ENCODE measurements around the gene SGTA. TPM values are rescaled to one million over a fixed set of nuclear protein-coding genes. Genes with fewer than 3 reads are reported as not detected.

SGTA gene
- total and polyA plus RNA-seq, 3 experiments from 2014 or later = 39.7 to 93.9 (median 87.8) TPM

DNA sequence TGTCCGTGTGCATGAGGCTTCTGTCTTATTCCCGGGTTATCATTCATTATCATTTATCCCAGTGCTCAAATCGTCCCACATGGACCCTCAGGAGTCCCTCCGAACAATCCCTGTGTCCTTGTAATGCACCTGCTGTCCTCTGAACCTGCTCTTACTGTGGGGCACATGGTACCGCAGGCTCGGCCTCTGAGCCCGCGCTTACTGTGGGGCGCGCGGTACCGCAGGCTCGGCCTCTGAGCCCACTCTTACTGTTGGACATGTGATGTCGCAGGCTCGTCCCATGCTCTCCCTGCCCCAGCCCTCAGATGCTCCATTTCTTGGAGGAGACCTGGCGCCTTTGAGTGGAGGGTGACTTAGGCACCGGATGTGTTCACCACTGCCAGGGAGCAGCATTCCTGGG lies 19.8 kb upstream of the SGTA start:
- no peaks in the 10 kb centered on the region for H3K27me3 ChIP-seq (ENCODE audit: insufficient read depth, low read length, poor library complexity, severe bottlenecking)
- Mint-ChIP-seq H3K4me3 (no peak overlapping the region), H3K27me3 (peaks cover 0 to 2% of the 10 kb centered on the region in 2 donors), H3K9me3 (no peaks in the 10 kb centered on the region), H3K4me1 (peaks cover 0 to 5% (median 0%) of the 10 kb centered on the region in 3 donors), H3K27ac (peak overlapping the region in 1 of 8 donors; percentile 19), H3K36me3 (peaks cover 0 to 53% (median 6%) of the 10 kb centered on the region in 3 donors)
- ChIA-PET POLR2A (no interaction called here), CTCF (interaction anchor here (2.3 kb wide), 1 partner anchor 17 kb away, joined by 11 read pairs; the partner anchor contains the start of gene ZNF554)
- H3K27ac ChIP-seq (ENCODE audit: low read depth, low read length) = no peak overlapping the region
- DNase-seq = no peak
- H3K36me3 ChIP-seq (ENCODE audit: insufficient read depth, low read length) = no peaks in the 10 kb centered on the region
- H3K9me3 ChIP-seq (ENCODE audit: low read length) = no peaks in the 10 kb centered on the region
- H3K4me1 ChIP-seq (ENCODE audit: insufficient read depth, low read length) = no peaks in the 10 kb centered on the region
- H3K4me3 ChIP-seq (ENCODE audit: low read length) = no peak overlapping the region

DNA sequence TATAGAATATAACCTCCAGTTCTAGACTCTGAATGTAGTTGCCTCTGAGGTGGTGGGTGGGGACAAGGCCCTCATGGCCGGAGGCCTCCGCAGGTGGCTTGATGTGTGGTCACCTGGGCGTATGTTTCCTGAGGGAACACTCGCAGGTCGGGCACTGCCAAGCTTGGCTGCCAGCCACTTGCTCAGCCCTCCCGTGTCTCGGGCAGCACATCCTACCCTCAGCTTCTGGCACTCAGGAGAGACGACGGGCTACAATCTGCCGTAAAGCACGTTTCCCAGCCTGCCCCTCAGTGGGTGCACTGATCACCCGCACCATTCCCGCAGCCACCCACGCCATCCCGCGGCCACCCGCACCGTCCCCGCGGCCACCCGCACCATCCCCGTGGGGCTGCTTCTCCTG lies 17.4 kb upstream of the SGTA start:
- peaks cover 0 to 2% of the 10 kb centered on the region in 2 donors for H3K27me3 Mint-ChIP-seq
- no peak overlapping the region for H3K4me3 ChIP-seq (ENCODE audit: low read length)

DNA sequence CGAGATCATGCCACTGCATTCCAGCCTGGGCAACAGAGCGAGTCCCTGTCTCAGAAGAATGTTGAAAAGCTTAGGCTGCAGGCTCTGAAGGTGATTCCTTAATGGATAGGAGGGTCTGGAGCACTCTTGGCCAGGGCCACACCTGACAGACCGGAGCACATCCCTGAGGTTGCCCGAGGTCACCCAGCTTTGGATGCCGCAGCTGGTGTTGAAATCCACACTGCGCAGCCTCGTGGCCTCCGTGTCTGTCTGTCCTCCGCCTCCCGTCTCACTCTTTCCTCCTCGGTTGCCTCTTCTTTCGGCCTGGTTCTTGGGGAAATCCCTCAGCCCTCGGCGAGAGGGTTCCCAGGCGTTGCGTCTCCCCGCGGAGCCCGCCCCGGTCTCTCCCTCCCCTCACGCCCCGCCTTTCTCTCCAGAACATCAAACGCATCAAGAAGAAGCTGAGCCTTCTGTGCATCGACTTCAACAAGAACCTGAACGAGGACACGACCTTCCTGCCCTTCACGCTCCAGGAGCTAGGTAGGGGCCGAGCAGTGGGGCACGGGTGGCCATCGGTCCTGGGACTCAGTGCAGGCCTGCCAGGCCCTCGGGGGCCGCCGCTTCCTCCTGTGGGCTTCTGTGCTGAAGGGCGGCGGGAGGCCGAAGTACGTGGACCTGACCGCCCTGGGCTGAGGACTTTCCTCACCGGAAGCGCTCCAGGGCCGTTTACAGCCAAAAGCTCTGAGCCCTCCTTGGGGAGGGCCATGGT lies 16.4 kb upstream of the SGTA start:
- H3K27ac ChIP-seq (ENCODE audit: low read depth, low read length) = no peak overlapping the region
- no peaks in the 10 kb centered on the region for H3K9me3 ChIP-seq (ENCODE audit: low read length)
- no peak overlapping the region for H3K4me3 ChIP-seq (ENCODE audit: low read length)
- no peaks in the 10 kb centered on the region for H3K36me3 ChIP-seq (ENCODE audit: insufficient read depth, low read length)
- CTCF ChIA-PET = no interaction called here
- H3K4me1 ChIP-seq (ENCODE audit: insufficient read depth, low read length) = no peaks in the 10 kb centered on the region
- POLR2A ChIA-PET = no interaction called here
- H3K27ac Mint-ChIP-seq = no peak overlapping the region
- peaks cover 0 to 5% (median 0%) of the 10 kb centered on the region in 3 donors for H3K4me1 Mint-ChIP-seq
- no peak overlapping the region for H3K4me3 Mint-ChIP-seq
- DNase-seq = no peak
- H3K9me3 Mint-ChIP-seq = no peaks in the 10 kb centered on the region
- H3K36me3 Mint-ChIP-seq = peaks cover 0 to 66% (median 6%) of the 10 kb centered on the region in 3 donors
- no peaks in the 10 kb centered on the region for H3K27me3 ChIP-seq (ENCODE audit: insufficient read depth, low read length, poor library complexity, severe bottlenecking)
- peaks cover 0 to 2% of the 10 kb centered on the region in 2 donors for H3K27me3 Mint-ChIP-seq

More for the DNA sequence above, 17.4 kb upstream of the SGTA start:
- H3K4me3 Mint-ChIP-seq = no peak overlapping the region
- Histone ChIP-seq H3K4me1 (ENCODE audit: insufficient read depth, low read length) (no peaks in the 10 kb centered on the region), H3K9me3 (ENCODE audit: low read length) (no peaks in the 10 kb centered on the region), H3K27ac (ENCODE audit: low read depth, low read length) (no peak overlapping the region), H3K36me3 (ENCODE audit: insufficient read depth, low read length) (no peaks in the 10 kb centered on the region), H3K27me3 (ENCODE audit: insufficient read depth, low read length, poor library complexity, severe bottlenecking) (no peaks in the 10 kb centered on the region)
- H3K9me3 Mint-ChIP-seq = no peaks in the 10 kb centered on the region
- no peak overlapping the region for H3K27ac Mint-ChIP-seq
- CTCF ChIA-PET = no interaction called here
- DNase-seq = no peak
- H3K36me3 Mint-ChIP-seq = peaks cover 0 to 63% (median 6%) of the 10 kb centered on the region in 3 donors
- peaks cover 0 to 5% (median 0%) of the 10 kb centered on the region in 3 donors for H3K4me1 Mint-ChIP-seq
- POLR2A ChIA-PET = no interaction called here

DNA sequence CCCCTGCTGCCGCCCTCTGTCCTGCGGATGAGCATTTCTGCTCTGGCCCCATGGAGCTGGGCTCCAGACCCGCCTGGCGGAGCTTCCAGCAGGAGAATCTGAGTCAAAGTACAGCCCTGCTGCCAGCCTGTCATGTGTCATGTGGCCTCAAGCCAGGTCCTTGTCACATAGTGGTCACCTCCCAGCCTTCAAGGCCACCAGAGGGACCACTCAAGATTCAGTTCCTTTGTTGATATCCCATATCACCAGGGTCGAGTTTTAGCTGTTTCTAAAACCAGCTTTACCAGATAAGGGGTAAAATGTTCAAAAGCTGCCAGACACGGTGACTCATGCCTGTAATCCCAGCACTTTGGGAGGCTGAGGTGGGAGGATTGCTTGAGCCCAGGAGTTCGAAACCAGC lies 15.7 kb upstream of the SGTA start:
- no peak overlapping the region for H3K27ac Mint-ChIP-seq
- peaks cover 0 to 2% of the 10 kb centered on the region in 2 donors for H3K27me3 Mint-ChIP-seq
- Histone ChIP-seq H3K27ac (ENCODE audit: low read depth, low read length) (no peak overlapping the region), H3K36me3 (ENCODE audit: insufficient read depth, low read length) (no peaks in the 10 kb centered on the region), H3K27me3 (ENCODE audit: insufficient read depth, low read length, poor library complexity, severe bottlenecking) (no peaks in the 10 kb centered on the region), H3K9me3 (ENCODE audit: low read length) (no peaks in the 10 kb centered on the region), H3K4me3 (ENCODE audit: low read length) (no peak overlapping the region), H3K4me1 (ENCODE audit: insufficient read depth, low read length) (no peaks in the 10 kb centered on the region)
- no peaks in the 10 kb centered on the region for H3K9me3 Mint-ChIP-seq
- ChIA-PET POLR2A (no interaction called here), CTCF (no interaction called here)
- peaks cover 0 to 64% (median 6%) of the 10 kb centered on the region in 3 donors for H3K36me3 Mint-ChIP-seq
- peaks cover 0 to 5% (median 0%) of the 10 kb centered on the region in 3 donors for H3K4me1 Mint-ChIP-seq
- H3K4me3 Mint-ChIP-seq = no peak overlapping the region
- no peak for DNase-seq

DNA sequence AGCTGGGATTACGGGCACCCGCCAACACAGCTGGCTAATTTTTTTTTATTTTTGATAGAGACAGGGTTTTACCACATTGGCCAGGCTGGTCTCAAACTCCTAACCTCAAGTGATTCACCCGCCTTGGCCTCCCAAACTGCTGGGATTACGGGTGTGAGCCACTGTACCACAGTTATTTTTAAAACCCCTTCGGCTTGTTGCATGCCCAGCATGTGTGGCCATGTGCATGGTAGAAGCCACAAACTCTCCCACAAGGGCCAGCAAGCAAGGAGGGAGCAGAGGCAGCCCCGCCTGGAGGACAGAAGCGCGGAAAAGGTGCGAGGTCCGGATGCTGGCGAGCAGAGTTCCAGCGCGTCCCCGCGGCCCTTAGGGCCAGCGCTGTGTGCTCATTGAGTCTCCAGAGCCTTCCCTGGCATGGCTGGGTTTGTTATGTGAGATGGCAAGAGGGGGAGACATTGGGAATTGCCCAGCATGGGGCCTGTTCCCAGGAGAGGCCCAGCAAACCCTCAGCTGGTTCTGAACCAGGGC lies 15.1 kb upstream of the SGTA start:
- Histone ChIP-seq H3K4me3 (ENCODE audit: low read length) (no peak overlapping the region), H3K36me3 (ENCODE audit: insufficient read depth, low read length) (no peaks in the 10 kb centered on the region), H3K27ac (ENCODE audit: low read depth, low read length) (no peak overlapping the region), H3K27me3 (ENCODE audit: insufficient read depth, low read length, poor library complexity, severe bottlenecking) (no peaks in the 10 kb centered on the region), H3K9me3 (ENCODE audit: low read length) (no peaks in the 10 kb centered on the region), H3K4me1 (ENCODE audit: insufficient read depth, low read length) (no peaks in the 10 kb centered on the region)
- Mint-ChIP-seq H3K4me3 (no peak overlapping the region), H3K4me1 (peaks cover 0 to 5% (median 0%) of the 10 kb centered on the region in 3 donors), H3K36me3 (peaks cover 0 to 65% (median 6%) of the 10 kb centered on the region in 3 donors), H3K27me3 (peaks cover 0 to 2% of the 10 kb centered on the region in 2 donors), H3K9me3 (no peaks in the 10 kb centered on the region), H3K27ac (no peak overlapping the region)
- CTCF ChIA-PET = interaction anchor here (0.8 kb wide), 1 partner anchor 9 kb away, joined by 3 read pairs; no protein-coding TSS in a partner anchor
- no peak for DNase-seq
- POLR2A ChIA-PET = no interaction called here

DNA sequence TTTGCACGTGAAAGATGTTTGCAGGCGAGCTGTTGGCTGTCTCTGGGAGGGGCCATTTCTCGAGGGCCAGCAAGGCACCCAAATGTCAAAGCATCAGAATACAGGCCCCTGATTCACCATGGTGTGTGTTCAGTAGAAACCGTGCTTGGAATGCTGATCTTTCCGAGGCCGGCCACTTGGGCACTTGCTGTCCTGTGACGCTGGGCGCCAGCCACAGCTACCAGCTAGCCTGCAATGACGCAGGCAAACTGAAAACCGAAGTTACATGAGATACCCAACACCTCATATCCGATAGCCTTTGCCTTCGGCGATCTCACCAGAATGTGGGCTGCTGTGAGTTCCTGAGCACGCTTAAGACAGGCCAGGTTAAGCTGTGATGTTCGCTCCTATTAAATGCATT lies 14.2 kb upstream of the SGTA start:
- no peaks in the 10 kb centered on the region for H3K9me3 ChIP-seq (ENCODE audit: low read length)
- Mint-ChIP-seq H3K27ac (peak overlapping the region in 1 of 8 donors; percentile 10), H3K9me3 (no peaks in the 10 kb centered on the region), H3K4me1 (no peaks in the 10 kb centered on the region), H3K27me3 (no peaks in the 10 kb centered on the region), H3K4me3 (no peak overlapping the region), H3K36me3 (peaks cover 0 to 61% (median 1%) of the 10 kb centered on the region in 3 donors)
- H3K27ac ChIP-seq (ENCODE audit: low read depth, low read length) = no peak overlapping the region
- H3K27me3 ChIP-seq (ENCODE audit: insufficient read depth, low read length, poor library complexity, severe bottlenecking) = no peaks in the 10 kb centered on the region
- CTCF ChIA-PET = no interaction called here
- no peak for DNase-seq
- POLR2A ChIA-PET = no interaction called here
- H3K4me1 ChIP-seq (ENCODE audit: insufficient read depth, low read length) = no peaks in the 10 kb centered on the region
- no peaks in the 10 kb centered on the region for H3K36me3 ChIP-seq (ENCODE audit: insufficient read depth, low read length)
- no peak overlapping the region for H3K4me3 ChIP-seq (ENCODE audit: low read length)

DNA sequence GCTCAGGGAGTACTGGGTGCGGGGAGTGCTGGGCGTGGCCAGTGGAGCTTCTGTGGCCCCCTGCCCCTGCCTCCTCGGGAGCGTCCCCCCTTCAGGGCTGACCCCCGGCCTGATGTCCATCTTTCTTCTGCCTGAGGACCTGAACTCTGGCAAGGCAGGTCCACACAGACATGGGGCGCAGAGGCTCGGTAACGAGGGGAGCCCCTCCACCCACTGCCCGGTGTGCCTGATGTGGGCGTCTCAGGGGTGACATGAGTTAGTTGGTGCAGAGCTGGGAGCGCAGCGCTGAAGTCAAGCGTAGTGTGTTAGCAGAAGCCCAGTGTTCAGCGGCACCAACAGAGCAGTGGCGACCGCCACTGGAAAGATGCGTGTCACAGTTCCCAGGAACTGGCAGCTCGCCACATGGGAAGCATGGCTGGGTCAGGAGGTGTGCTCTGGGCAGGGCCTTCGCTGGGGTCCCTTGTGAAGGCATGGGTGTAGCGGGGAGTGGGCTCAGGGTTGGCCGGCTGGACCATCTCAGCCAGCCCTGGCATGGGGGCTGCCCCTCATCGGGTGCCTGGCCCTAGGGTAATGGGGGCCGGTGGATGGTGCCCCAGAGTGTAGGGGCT lies 13.7 kb upstream of the SGTA start:
- POLR2A ChIA-PET = no interaction called here
- H3K9me3 Mint-ChIP-seq = no peaks in the 10 kb centered on the region
- CTCF ChIA-PET = no interaction called here
- H3K27ac Mint-ChIP-seq = no peak overlapping the region
- DNase-seq = no peak
- Histone ChIP-seq H3K9me3 (ENCODE audit: low read length) (no peaks in the 10 kb centered on the region), H3K36me3 (ENCODE audit: insufficient read depth, low read length) (no peaks in the 10 kb centered on the region), H3K4me1 (ENCODE audit: insufficient read depth, low read length) (no peaks in the 10 kb centered on the region), H3K27ac (ENCODE audit: low read depth, low read length) (no peak overlapping the region), H3K4me3 (ENCODE audit: low read length) (no peak overlapping the region), H3K27me3 (ENCODE audit: insufficient read depth, low read length, poor library complexity, severe bottlenecking) (no peaks in the 10 kb centered on the region)
- no peaks in the 10 kb centered on the region for H3K4me1 Mint-ChIP-seq
- no peaks in the 10 kb centered on the region for H3K27me3 Mint-ChIP-seq
- peaks cover 0 to 63% (median 0%) of the 10 kb centered on the region in 3 donors for H3K36me3 Mint-ChIP-seq
- no peak overlapping the region for H3K4me3 Mint-ChIP-seq
